Measurements from ENCODE around the gene FAM184A.

Gene FAM184A

GRCh38 chr6:118930680-118931079 is 147.8 kb downstream of the FAM184A start:
- DNase-seq (ENCODE audit: low read depth, low spot score), result no peak
- no peak overlapping the region for H3K27ac ChIP-seq

GRCh38 chr6:118923035-118923434 is 155.4 kb downstream of the FAM184A start:
- no peak for DNase-seq (ENCODE audit: low read depth, low spot score)
- H3K27ac ChIP-seq, result no peak overlapping the region

- no peak for DNase-seq (ENCODE audit: low read depth, low spot score)
- H3K27ac ChIP-seq, result no peak overlapping the region
Observed at GRCh38 chr6:118921084-118921483, 157.4 kb downstream of the FAM184A start.

- no peak overlapping the region for H3K27ac ChIP-seq
- no peak for DNase-seq (ENCODE audit: low read depth, low spot score)
Observed at GRCh38 chr6:118918329-118918725, 160.1 kb downstream of the FAM184A start.

GRCh38 chr6:118917546-118918328 is 160.7 kb downstream of the FAM184A start:
- DNase-seq (ENCODE audit: low read depth, low spot score), result no peak
- H3K27ac ChIP-seq, result no peak overlapping the region

GRCh38 chr6:118914598-118914997 is 163.9 kb downstream of the FAM184A start:
- H3K27ac ChIP-seq, result no peak overlapping the region
- DNase-seq (ENCODE audit: low read depth, low spot score), result no peak

GRCh38 chr6:118913161-118913560 is 165.3 kb downstream of the FAM184A start:
- H3K27ac ChIP-seq, result no peak overlapping the region
- DNase-seq (ENCODE audit: low read depth, low spot score), result no peak

- no peak overlapping the region for H3K27ac ChIP-seq
- no peak for DNase-seq (ENCODE audit: low read depth, low spot score)
Observed at GRCh38 chr6:118912646-118913045, 165.8 kb downstream of the FAM184A start.
